Smooth muscle cell (in vitro differentiated cells): ENCODE measurements around the gene KANK2. TPM values are rescaled to one million over a fixed set of nuclear protein-coding genes. Genes with fewer than 3 reads are reported as not detected.

ENCODE experiments used
- DNase-seq: peaks from one replicate; lab custom pipeline; 2025; ENCODE audit not compliant: unreplicated experiment; lab: John Stamatoyannopoulos, UW
- H2AFZ ChIP-seq: fragments of 200-600 bp; sonication (generic); 2 replicates; pipeline ENCODE4 v1.6.0; 2016; ENCODE audit warnings: antibody characterized with exemption, low read depth, mild to moderate bottlenecking
- H3F3A ChIP-seq: fragments of 200-600 bp; sonication (generic); 2 replicates; pipeline ENCODE4 v1.6.0; 2017; ENCODE audit warnings: antibody characterized with exemption, low read depth
- H3K27ac ChIP-seq: fragments of 200-600 bp; sonication (generic); 2 replicates; pipeline ENCODE4 v1.5.1; 2016; ENCODE audit warnings: low read depth, mild to moderate bottlenecking
- H3K27me3 ChIP-seq: fragments of 200-600 bp; sonication (generic); 2 replicates; pipeline ENCODE4 v1.6.1; 2016; ENCODE audit warnings: low read depth, mild to moderate bottlenecking
- H3K36me3 ChIP-seq: fragments of 200-600 bp; sonication (generic); 2 replicates; pipeline ENCODE4 v1.5.1; 2016; ENCODE audit warnings: low read depth
- H3K4me1 ChIP-seq: fragments of 200-600 bp; sonication (generic); 2 replicates; pipeline ENCODE4 v1.5.1; 2016; ENCODE audit warnings: low read depth
- H3K4me2 ChIP-seq: fragments of 200-600 bp; sonication (generic); 2 replicates; pipeline ENCODE4 v1.6.0; 2016; ENCODE audit warnings: mild to moderate bottlenecking
- H3K4me3 ChIP-seq: fragments of 200-600 bp; sonication (generic); 2 replicates; pipeline ENCODE4 v1.5.1; 2016; ENCODE audit warnings: mild to moderate bottlenecking
- H3K79me2 ChIP-seq: fragments of 200-600 bp; sonication (generic); 2 replicates; pipeline ENCODE4 v1.6.0; 2016; ENCODE audit warnings: low read depth, mild to moderate bottlenecking
- H3K9ac ChIP-seq: fragments of 200-600 bp; sonication (generic); 2 replicates; pipeline ENCODE4 v1.6.0; 2016; ENCODE audit warnings: low read depth
- H3K9me3 ChIP-seq: fragments of 200-600 bp; sonication (generic); replicated peaks from 2 replicates; pipeline ENCODE4 v1.5.1; 2016; ENCODE audit warnings: low read depth
- H4K20me1 ChIP-seq: fragments of 200-600 bp; sonication (generic); 2 replicates; pipeline ENCODE4 v1.6.0; 2016; ENCODE audit warnings: low read depth
- CTCF ChIP-seq: fragments of 200-600 bp; sonication (generic); IDR thresholded peaks from 2 replicates; pipeline ENCODE4 v1.5.1; 2017; ENCODE audit warnings: borderline replicate concordance, mild to moderate bottlenecking, antibody characterized with exemption; ENCODE audit not compliant: insufficient read depth, poor library complexity, severe bottlenecking
- WGBS: methylation state at CpG from one replicate; pipeline ENCODE4 v1.1.7; 2016; ENCODE audit warnings: low lambda C conversion rate; 5-methylcytosine and 5-hydroxymethylcytosine counted together
- polyA plus RNA-seq: library from polyadenylated mRNA; unstranded; fragments of >200 nt; fragmentation: Nextera tagmentation; extraction: Ambion mirVana; gene quantifications from 2 replicates; pipeline ENCODE4 v1.2.1, GENCODE V29; 2016
- total RNA-seq: library from RNA; depleted of rRNA; stranded (reverse); fragments of >200 nt; gene quantifications from 2 replicates; pipeline ENCODE4 v1.2.3, GENCODE V29; 2014

KANK2 gene
- 28.1 and 44.1 TPM in 2 replicates for total RNA-seq
- polyA plus RNA-seq: 31.9 and 32.0 TPM in 2 replicates

- H3K4me2 ChIP-seq: peak within 1 kb of the TSS; percentile 93
- H3K9me3 ChIP-seq: no peaks in the 10 kb centered on the region
- H3K27me3 ChIP-seq: no peaks in the 10 kb centered on the region
- no peaks in the 10 kb centered on the region for H3K36me3 ChIP-seq
- no peak for TF ChIP-seq CTCF
- no peaks in the 10 kb centered on the region for H3K4me1 ChIP-seq
- WGBS: 2% methylated on average over 12 of the region's 78 CpGs
- peak within 1 kb of the TSS; percentile 64 for H3K9ac ChIP-seq
- peaks cover 23% of the 10 kb centered on the region for H3K79me2 ChIP-seq
- peaks cover 4% of the 10 kb centered on the region for H3F3A ChIP-seq
- H4K20me1 ChIP-seq: peaks cover 15% of the 10 kb centered on the region
- peak; percentile 90 for DNase-seq
- H2AFZ ChIP-seq: no peak within 1 kb of the TSS
- peak within 1 kb of the TSS; percentile 72 for H3K4me3 ChIP-seq
- no peak within 1 kb of the TSS for H3K27ac ChIP-seq
These were observed at the start of gene KANK2 for GRCh38 chr19:11197291-11198174. Gene KANK2, minus strand, starts transcription at chr19:11197545. Its CDS starts 3,034 bp downstream, at chr19:11194511.

- Histone ChIP-seq H3K9ac (no peak overlapping the region), H3K79me2 (no peaks in the 10 kb centered on the region), H3K4me2 (no peak overlapping the region), H3K9me3 (no peaks in the 10 kb centered on the region), H3K27ac (no peak overlapping the region), H3K4me1 (no peaks in the 10 kb centered on the region), H4K20me1 (no peaks in the 10 kb centered on the region), H3K27me3 (no peaks in the 10 kb centered on the region), H2AFZ (no peak overlapping the region), H3F3A (no peaks in the 10 kb centered on the region), H3K36me3 (no peaks in the 10 kb centered on the region), H3K4me3 (no peak overlapping the region)
- WGBS: 95% methylated on average over 11 of the region's 11 CpGs
- no peak for DNase-seq
- TF ChIP-seq CTCF: no peak
These were observed 49.6 kb upstream of the KANK2 start for GRCh38 chr19:11246941-11247340.

DNA sequence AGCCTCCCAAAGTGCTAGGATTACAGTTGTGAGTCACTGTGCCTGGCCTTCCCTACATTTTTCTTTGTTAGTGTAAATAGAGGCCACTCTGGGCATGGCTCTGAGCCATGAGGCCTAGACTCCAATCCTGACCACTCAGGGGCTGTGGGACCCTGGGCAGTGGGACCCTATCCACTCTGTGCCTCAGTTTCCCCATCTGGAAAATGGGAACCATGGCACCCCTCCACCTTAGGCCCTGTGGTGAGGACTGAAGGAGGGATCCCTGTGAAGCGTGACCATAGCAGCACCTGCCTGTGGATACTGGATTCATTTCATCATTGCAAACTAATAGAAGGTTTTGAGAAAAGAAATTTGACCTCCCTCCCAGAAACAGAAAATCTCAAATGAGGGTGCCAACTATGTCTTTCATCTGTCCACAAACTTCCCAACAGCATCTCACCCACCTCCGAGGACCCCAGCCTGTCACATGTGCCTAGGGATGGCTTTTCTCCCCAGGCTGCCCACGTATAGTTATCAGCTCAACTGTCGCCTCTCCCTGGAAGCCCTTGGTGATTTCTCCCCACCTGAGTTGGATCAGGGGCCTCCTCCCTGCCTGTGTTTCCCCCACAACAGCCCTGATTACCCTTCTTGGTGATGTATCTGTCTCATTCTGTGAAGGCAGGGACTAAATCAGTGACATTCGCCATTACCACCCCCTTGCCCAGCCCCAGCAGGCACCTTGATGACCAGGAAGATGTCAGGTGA is 47.7 kb upstream of the KANK2 start:
- no peak overlapping the region for H3K4me2 ChIP-seq
- H3K27ac ChIP-seq: no peak overlapping the region
- no peaks in the 10 kb centered on the region for H3K27me3 ChIP-seq
- H3K4me1 ChIP-seq: no peaks in the 10 kb centered on the region
- no peaks in the 10 kb centered on the region for H3K36me3 ChIP-seq
- no peak overlapping the region for H3K4me3 ChIP-seq
- WGBS: 96% methylated on average over 5 of the region's 5 CpGs
- DNase-seq: no peak
- H3K79me2 ChIP-seq: no peaks in the 10 kb centered on the region
- H3F3A ChIP-seq: no peaks in the 10 kb centered on the region
- no peak overlapping the region for H2AFZ ChIP-seq
- no peaks in the 10 kb centered on the region for H4K20me1 ChIP-seq
- no peak overlapping the region for H3K9ac ChIP-seq
- TF ChIP-seq CTCF: no peak
- no peaks in the 10 kb centered on the region for H3K9me3 ChIP-seq
